Measurements from ENCODE around the gene KLHL5.

DNA sequence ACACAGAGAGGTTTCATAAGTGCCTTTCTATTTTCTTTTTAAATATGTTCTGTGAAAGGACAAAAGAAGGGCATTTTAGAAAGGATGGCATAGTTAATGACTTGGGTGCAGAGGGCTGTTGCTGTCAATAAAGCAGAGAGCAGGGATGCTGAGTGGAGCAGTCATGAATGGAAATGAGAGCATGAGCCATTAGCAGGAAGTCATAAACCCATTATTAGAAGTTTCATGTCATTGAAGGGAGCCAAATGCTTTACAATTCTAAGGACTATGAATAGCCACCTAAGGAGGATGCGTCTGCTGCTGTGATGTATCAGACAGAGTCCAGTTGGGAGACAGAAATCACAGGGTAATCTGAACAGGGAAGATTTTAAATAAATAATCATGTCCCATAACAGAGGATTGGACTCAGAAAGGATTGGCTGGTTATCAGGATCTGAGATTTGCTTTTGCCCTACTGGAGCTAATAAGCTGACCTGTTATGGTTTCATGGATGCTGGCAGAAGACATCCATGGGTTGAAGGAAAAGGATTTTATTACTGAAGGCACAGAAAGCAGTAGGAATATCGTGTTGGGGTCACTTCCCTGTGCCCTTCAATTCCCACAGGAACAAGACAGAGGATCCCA, 72.8 kb downstream of the KLHL5 start:
- TF ChIP-seq ATF3 (IDR thresholded peaks at IDR 0.05) (no peak), CTCF (IDR thresholded peaks at IDR 0.05; ENCODE audit: low read depth, low read length, missing input control) (no peak), SP1 (IDR thresholded peaks at IDR 0.05) (no peak), GABPA (IDR thresholded peaks at IDR 0.05 in 1 of 2, conservative IDR thresholded peaks at IDR 0.05 in 1 of 2) (no peak), EGR1 (IDR thresholded peaks at IDR 0.05; ENCODE audit: low read depth in 2 of 2) (no peak), MAX (IDR thresholded peaks at IDR 0.05) (no peak), REST (IDR thresholded peaks at IDR 0.05) (no peak), TAF1 (conservative IDR thresholded peaks at IDR 0.05) (no peak), JUND (IDR thresholded peaks at IDR 0.05) (no peak)
